Measurements from ENCODE around the gene SPARC. TPM values are rescaled to one million over a fixed set of nuclear protein-coding genes. Genes with fewer than 3 reads are reported as not detected.

Gene SPARC
- total RNA-seq, 1 experiment from 2014 or later = 418 TPM

DNA sequence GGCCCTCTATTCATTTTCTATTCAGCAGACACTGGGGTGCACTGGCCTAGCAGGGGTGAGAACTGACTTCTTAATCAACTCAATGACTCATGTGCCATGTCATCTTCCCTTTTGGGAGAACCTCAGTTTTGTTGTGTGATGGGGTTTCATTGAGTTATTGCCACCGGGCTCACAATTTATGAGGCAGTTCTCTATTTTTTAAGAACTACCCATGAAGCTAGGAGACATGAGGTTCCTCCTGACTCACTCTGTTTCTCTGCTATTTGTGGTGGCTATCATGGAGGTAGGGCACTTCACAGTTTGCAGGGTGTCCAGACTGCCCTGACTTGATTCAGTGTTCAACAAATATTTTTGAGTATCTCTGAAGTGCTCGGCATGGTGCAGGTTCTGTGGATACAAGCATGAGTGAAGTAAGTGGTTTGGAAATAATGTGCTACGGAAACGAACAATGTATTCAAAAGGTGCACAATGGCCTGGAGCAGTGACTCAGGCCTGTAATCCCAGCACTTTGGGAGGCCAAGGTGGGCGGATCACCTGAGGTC, 39.3 kb downstream of the SPARC start:
- H3K4me1 Mint-ChIP-seq = peaks cover 4% of the 10 kb centered on the region
- no peak overlapping the region for H3K4me3 Mint-ChIP-seq
- H3K27me3 Mint-ChIP-seq (ENCODE audit: low read depth) = no peaks in the 10 kb centered on the region
- DNase-seq (ENCODE audit: low spot score) = no peak
- no peak for ATAC-seq
- H3K27ac Mint-ChIP-seq = no peak overlapping the region
- CTCF ChIA-PET = interaction anchor here (1.0 to 2.2 kb wide), 3 partner anchors 124 to 139 kb away, joined by 3 to 10 read pairs (median 3); no protein-coding TSS in a partner anchor
- TF ChIP-seq, protein P1, sequence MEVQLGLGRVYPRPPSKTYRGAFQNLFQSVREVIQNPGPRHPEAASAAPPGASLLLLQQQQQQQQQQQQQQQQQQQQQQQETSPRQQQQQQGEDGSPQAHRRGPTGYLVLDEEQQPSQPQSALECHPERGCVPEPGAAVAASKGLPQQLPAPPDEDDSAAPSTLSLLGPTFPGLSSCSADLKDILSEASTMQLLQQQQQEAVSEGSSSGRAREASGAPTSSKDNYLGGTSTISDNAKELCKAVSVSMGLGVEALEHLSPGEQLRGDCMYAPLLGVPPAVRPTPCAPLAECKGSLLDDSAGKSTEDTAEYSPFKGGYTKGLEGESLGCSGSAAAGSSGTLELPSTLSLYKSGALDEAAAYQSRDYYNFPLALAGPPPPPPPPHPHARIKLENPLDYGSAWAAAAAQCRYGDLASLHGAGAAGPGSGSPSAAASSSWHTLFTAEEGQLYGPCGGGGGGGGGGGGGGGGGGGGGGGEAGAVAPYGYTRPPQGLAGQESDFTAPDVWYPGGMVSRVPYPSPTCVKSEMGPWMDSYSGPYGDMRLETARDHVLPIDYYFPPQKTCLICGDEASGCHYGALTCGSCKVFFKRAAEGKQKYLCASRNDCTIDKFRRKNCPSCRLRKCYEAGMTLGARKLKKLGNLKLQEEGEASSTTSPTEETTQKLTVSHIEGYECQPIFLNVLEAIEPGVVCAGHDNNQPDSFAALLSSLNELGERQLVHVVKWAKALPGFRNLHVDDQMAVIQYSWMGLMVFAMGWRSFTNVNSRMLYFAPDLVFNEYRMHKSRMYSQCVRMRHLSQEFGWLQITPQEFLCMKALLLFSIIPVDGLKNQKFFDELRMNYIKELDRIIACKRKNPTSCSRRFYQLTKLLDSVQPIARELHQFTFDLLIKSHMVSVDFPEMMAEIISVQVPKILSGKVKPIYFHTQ (CRISPR knock-in tag; IDR thresholded peaks at IDR 0.05) = no peak
- TF ChIP-seq, protein P2, sequence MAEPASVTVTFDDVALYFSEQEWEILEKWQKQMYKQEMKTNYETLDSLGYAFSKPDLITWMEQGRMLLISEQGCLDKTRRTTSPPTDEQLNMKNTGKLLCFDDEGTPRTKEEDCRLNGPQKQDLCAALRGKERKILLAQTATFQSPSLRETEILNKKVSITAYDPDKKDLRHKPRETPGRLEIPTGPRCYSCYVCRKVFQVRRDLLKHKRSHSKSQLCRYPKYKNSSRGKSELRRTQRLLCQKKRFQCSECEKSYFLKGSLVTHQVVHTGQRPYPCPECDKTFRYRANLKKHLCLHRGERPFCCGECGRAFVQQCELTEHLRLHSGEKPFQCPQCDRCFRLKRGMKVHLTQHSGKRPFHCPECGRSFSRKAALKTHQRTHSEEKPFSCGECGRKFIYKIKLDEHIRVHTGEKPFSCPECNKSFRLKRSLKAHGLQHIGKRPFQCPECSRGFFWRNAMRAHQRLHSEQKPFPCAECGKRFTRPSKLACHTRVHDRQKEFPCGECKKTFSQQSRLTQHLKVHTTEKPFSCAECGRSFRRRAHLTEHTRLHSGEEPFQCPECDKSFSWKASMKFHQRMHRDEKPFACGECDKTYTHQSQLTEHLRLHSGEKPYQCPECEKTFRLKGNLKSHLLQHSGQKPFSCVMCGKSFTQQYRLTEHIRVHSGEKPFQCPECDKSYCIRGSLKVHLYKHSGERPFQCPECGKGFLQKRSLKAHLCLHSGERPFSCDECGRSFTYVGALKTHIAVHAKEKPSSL (CRISPR knock-in tag; conservative IDR thresholded peaks at IDR 0.05) = no peak
- no peaks in the 10 kb centered on the region for H3K9me3 Mint-ChIP-seq
- POLR2A ChIA-PET = no interaction called here
- H3K36me3 Mint-ChIP-seq = no peaks in the 10 kb centered on the region

DNA sequence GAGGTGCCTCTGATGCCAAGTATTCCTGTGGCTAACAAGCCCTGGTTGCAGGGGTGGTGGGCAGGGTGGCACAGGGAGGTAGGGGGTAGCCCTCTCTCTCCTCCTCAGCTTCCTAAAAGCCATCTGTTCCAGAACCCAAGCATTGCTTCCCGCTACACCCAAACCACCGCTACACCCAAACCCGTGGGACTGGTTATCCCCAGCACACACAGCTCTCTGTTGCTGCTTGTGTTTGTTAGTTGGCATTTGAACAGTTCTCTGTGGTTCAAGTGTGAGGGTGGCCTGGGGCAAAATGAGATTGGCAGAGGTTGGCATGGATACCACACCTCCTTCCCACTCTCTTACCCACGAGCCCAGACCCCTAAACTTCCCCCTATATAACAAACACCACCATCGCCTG, 40.4 kb downstream of the SPARC start:
- no peak for DNase-seq (ENCODE audit: low spot score)
- H3K4me1 Mint-ChIP-seq = peaks cover 4% of the 10 kb centered on the region
- no peaks in the 10 kb centered on the region for H3K36me3 Mint-ChIP-seq
- no peaks in the 10 kb centered on the region for H3K27me3 Mint-ChIP-seq (ENCODE audit: low read depth)
- ChIA-PET POLR2A (no interaction called here), CTCF (interaction anchor here (0.7 to 2.0 kb wide), 4 partner anchors 12 to 199 kb away, joined by 3 to 6 read pairs (median 5); partner anchors contain the start of gene SLC36A1)
- no peaks in the 10 kb centered on the region for H3K9me3 Mint-ChIP-seq
- TF ChIP-seq TCF7 (CRISPR knock-in tag; IDR thresholded peaks at IDR 0.05; ENCODE audit: low read depth) (no peak), ZNF263 (CRISPR knock-in tag; IDR thresholded peaks at IDR 0.05; ENCODE audit: low read depth) (no peak), EMX1 (CRISPR knock-in tag; IDR thresholded peaks at IDR 0.05) (no peak)
- TF ChIP-seq, protein P3, sequence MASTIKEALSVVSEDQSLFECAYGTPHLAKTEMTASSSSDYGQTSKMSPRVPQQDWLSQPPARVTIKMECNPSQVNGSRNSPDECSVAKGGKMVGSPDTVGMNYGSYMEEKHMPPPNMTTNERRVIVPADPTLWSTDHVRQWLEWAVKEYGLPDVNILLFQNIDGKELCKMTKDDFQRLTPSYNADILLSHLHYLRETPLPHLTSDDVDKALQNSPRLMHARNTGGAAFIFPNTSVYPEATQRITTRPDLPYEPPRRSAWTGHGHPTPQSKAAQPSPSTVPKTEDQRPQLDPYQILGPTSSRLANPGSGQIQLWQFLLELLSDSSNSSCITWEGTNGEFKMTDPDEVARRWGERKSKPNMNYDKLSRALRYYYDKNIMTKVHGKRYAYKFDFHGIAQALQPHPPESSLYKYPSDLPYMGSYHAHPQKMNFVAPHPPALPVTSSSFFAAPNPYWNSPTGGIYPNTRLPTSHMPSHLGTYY (CRISPR knock-in tag; IDR thresholded peaks at IDR 0.05) = no peak
- no peak overlapping the region for H3K27ac Mint-ChIP-seq
- no peak for ATAC-seq
- no peak overlapping the region for H3K4me3 Mint-ChIP-seq

DNA sequence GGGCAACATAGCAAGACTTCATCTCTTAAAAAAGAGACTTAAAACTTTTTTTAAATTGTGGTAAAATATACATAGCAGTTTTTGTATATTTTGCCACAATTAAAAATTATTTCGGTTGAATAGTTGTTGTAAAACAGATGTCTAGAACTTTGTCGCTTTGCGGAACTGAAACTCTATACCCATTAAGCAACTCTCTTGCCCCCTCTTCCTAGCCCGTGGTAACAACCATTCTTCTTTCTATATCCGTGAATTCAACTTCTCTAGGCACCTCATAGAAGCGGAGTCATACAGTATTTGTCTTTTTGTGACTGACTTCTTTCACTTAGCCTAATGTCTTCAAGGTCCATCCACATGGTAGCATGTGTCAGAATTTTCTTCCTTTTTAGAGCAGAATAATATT, 43.3 kb downstream of the SPARC start:
- no peaks in the 10 kb centered on the region for H3K4me1 Mint-ChIP-seq
- no peak overlapping the region for H3K27ac Mint-ChIP-seq
- peaks cover 8% of the 10 kb centered on the region for H3K27me3 Mint-ChIP-seq (ENCODE audit: low read depth)
- POLR2A ChIA-PET = no interaction called here
- no peaks in the 10 kb centered on the region for H3K9me3 Mint-ChIP-seq
- H3K36me3 Mint-ChIP-seq = no peaks in the 10 kb centered on the region
- no peak for ATAC-seq
- DNase-seq (ENCODE audit: low spot score) = no peak
- no peak overlapping the region for H3K4me3 Mint-ChIP-seq
- CTCF ChIA-PET = interaction anchor here (1.0 to 1.9 kb wide), 3 partner anchors 9 to 15 kb away, joined by 3 to 5 read pairs (median 4); no protein-coding TSS in a partner anchor
- no peak for TF ChIP-seq RELA (CRISPR knock-in tag; IDR thresholded peaks at IDR 0.05; ENCODE audit: borderline replicate concordance)
- no peak for TF ChIP-seq ZNF416 (CRISPR knock-in tag; IDR thresholded peaks at IDR 0.05)
- TF ChIP-seq ESRRA (CRISPR knock-in tag; IDR thresholded peaks at IDR 0.05; ENCODE audit: borderline replicate concordance) = no peak
- TF ChIP-seq FOXK1 (CRISPR knock-in tag; IDR thresholded peaks at IDR 0.05) = no peak
- TF ChIP-seq, protein P4, sequence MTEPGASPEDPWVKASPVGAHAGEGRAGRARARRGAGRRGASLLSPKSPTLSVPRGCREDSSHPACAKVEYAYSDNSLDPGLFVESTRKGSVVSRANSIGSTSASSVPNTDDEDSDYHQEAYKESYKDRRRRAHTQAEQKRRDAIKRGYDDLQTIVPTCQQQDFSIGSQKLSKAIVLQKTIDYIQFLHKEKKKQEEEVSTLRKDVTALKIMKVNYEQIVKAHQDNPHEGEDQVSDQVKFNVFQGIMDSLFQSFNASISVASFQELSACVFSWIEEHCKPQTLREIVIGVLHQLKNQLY (CRISPR knock-in tag; IDR thresholded peaks at IDR 0.05) = no peak
- TF ChIP-seq, protein P5, sequence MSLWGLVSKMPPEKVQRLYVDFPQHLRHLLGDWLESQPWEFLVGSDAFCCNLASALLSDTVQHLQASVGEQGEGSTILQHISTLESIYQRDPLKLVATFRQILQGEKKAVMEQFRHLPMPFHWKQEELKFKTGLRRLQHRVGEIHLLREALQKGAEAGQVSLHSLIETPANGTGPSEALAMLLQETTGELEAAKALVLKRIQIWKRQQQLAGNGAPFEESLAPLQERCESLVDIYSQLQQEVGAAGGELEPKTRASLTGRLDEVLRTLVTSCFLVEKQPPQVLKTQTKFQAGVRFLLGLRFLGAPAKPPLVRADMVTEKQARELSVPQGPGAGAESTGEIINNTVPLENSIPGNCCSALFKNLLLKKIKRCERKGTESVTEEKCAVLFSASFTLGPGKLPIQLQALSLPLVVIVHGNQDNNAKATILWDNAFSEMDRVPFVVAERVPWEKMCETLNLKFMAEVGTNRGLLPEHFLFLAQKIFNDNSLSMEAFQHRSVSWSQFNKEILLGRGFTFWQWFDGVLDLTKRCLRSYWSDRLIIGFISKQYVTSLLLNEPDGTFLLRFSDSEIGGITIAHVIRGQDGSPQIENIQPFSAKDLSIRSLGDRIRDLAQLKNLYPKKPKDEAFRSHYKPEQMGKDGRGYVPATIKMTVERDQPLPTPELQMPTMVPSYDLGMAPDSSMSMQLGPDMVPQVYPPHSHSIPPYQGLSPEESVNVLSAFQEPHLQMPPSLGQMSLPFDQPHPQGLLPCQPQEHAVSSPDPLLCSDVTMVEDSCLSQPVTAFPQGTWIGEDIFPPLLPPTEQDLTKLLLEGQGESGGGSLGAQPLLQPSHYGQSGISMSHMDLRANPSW (CRISPR knock-in tag; conservative IDR thresholded peaks at IDR 0.05; ENCODE audit: low read depth) = no peak
- TF ChIP-seq, protein P6, sequence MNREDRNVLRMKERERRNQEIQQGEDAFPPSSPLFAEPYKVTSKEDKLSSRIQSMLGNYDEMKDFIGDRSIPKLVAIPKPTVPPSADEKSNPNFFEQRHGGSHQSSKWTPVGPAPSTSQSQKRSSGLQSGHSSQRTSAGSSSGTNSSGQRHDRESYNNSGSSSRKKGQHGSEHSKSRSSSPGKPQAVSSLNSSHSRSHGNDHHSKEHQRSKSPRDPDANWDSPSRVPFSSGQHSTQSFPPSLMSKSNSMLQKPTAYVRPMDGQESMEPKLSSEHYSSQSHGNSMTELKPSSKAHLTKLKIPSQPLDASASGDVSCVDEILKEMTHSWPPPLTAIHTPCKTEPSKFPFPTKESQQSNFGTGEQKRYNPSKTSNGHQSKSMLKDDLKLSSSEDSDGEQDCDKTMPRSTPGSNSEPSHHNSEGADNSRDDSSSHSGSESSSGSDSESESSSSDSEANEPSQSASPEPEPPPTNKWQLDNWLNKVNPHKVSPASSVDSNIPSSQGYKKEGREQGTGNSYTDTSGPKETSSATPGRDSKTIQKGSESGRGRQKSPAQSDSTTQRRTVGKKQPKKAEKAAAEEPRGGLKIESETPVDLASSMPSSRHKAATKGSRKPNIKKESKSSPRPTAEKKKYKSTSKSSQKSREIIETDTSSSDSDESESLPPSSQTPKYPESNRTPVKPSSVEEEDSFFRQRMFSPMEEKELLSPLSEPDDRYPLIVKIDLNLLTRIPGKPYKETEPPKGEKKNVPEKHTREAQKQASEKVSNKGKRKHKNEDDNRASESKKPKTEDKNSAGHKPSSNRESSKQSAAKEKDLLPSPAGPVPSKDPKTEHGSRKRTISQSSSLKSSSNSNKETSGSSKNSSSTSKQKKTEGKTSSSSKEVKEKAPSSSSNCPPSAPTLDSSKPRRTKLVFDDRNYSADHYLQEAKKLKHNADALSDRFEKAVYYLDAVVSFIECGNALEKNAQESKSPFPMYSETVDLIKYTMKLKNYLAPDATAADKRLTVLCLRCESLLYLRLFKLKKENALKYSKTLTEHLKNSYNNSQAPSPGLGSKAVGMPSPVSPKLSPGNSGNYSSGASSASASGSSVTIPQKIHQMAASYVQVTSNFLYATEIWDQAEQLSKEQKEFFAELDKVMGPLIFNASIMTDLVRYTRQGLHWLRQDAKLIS (CRISPR knock-in tag; IDR thresholded peaks at IDR 0.05; ENCODE audit: borderline replicate concordance) = no peak
- TF ChIP-seq NR1H2 (CRISPR knock-in tag; IDR thresholded peaks at IDR 0.05) = no peak
